Activated naive CD4-positive, alpha-beta T cell treated with anti-CD3 and anti-CD28 coated beads, Interleukin-2, amount 50 U/mL, for 16 hours (primary cell): Measurements from ENCODE around the gene SKAP1.
"Not testable (repeated sequence)": the region's sequence is repeated elsewhere in the genome, so short reads cannot be mapped to it uniquely, and the experiment has no call there.

Experiments
- DNase-seq: peaks from one replicate; pipeline ENCODE4 v3.0.0-alpha.2; 2020

Gene SKAP1

GRCh38 chr17:48429638-48430586 is at the start of gene SKAP1:
Gene SKAP1 (minus strand): TSS chr17:48430214.
- DNase-seq = peak; percentile 75

GRCh38 chr17:48479014-48479402 is 49.0 kb upstream of the SKAP1 start:
- no peak for DNase-seq

GRCh38 chr17:48478224-48479013 is 48.4 kb upstream of the SKAP1 start:
- no peak for DNase-seq

- DNase-seq = no peak
These were observed 47.2 kb upstream of the SKAP1 start for GRCh38 chr17:48477221-48477620.

GRCh38 chr17:48472411-48473281 is 42.6 kb upstream of the SKAP1 start:
- no peak for DNase-seq

- DNase-seq = no peak
These were observed 41.9 kb upstream of the SKAP1 start for GRCh38 chr17:48471817-48472410.

GRCh38 chr17:48470388-48471034 is 40.5 kb upstream of the SKAP1 start:
- DNase-seq = no peak

GRCh38 chr17:48469227-48469626 is 39.2 kb upstream of the SKAP1 start:
- no peak for DNase-seq

- no peak for DNase-seq
These were observed 38.3 kb upstream of the SKAP1 start for GRCh38 chr17:48468299-48468698.

- DNase-seq = no peak
These were observed 35.9 kb upstream of the SKAP1 start for GRCh38 chr17:48465884-48466283.

GRCh38 chr17:48463526-48463925 is 33.5 kb upstream of the SKAP1 start:
- DNase-seq = no peak

GRCh38 chr17:48462946-48463345 is 32.9 kb upstream of the SKAP1 start:
- DNase-seq = no peak

- DNase-seq = no peak
These were observed 30.0 kb upstream of the SKAP1 start for GRCh38 chr17:48460052-48460451.

- DNase-seq = no peak
These were observed 29.2 kb upstream of the SKAP1 start for GRCh38 chr17:48459070-48459844.

- peak; percentile 72 for DNase-seq
These were observed 27.2 kb upstream of the SKAP1 start for GRCh38 chr17:48457080-48457836.

- DNase-seq = peak; percentile 19
These were observed 26.6 kb upstream of the SKAP1 start for GRCh38 chr17:48456589-48456988.

GRCh38 chr17:48455791-48456190 is 25.8 kb upstream of the SKAP1 start:
- no peak for DNase-seq

- DNase-seq = no peak
These were observed 23.4 kb upstream of the SKAP1 start for GRCh38 chr17:48453447-48453846.

GRCh38 chr17:48451489-48451888 is 21.5 kb upstream of the SKAP1 start:
- DNase-seq = no peak

GRCh38 chr17:48449335-48449734 is 19.3 kb upstream of the SKAP1 start:
- DNase-seq = not testable (repeated sequence)
